Adipose tissue (tissue), 3 donors: ENCODE data around the gene TTC23. TPM values are rescaled to one million over a fixed set of nuclear protein-coding genes. Genes with fewer than 3 reads are reported as not detected.
"Not testable (repeated sequence)": the region's sequence is repeated elsewhere in the genome, so short reads cannot be mapped to it uniquely, and the experiment has no call there.

Experiments
- H3K27ac ChIP-seq: one replicate; pipeline ENCODE4 v1.5.1; 2013; ENCODE audit warnings: low read depth, low read length
- WGBS, 3 donors: extraction: QIAGEN DNeasy Blood & Tissue Kit; methylation state at CpG; one replicate each; pipeline ENCODE4 v1.1.7; 2013; 5-methylcytosine and 5-hydroxymethylcytosine counted together
- polyA plus RNA-seq, 3 donors: library from polyadenylated mRNA; stranded (reverse); fragments of 200-250 nt; gene quantifications; one replicate each; pipeline ENCODE4 v1.2.3, GENCODE V29; 2013
- donor health status: healthy with polysubstance abuse.
- donor health status: Bipolar disorder and iron deficiency.
- donor health status: healthy.

The TTC23 gene
- polyA plus RNA-seq, 3 donors: 6.2 to 9.7 (median 8.8) TPM

DNA sequence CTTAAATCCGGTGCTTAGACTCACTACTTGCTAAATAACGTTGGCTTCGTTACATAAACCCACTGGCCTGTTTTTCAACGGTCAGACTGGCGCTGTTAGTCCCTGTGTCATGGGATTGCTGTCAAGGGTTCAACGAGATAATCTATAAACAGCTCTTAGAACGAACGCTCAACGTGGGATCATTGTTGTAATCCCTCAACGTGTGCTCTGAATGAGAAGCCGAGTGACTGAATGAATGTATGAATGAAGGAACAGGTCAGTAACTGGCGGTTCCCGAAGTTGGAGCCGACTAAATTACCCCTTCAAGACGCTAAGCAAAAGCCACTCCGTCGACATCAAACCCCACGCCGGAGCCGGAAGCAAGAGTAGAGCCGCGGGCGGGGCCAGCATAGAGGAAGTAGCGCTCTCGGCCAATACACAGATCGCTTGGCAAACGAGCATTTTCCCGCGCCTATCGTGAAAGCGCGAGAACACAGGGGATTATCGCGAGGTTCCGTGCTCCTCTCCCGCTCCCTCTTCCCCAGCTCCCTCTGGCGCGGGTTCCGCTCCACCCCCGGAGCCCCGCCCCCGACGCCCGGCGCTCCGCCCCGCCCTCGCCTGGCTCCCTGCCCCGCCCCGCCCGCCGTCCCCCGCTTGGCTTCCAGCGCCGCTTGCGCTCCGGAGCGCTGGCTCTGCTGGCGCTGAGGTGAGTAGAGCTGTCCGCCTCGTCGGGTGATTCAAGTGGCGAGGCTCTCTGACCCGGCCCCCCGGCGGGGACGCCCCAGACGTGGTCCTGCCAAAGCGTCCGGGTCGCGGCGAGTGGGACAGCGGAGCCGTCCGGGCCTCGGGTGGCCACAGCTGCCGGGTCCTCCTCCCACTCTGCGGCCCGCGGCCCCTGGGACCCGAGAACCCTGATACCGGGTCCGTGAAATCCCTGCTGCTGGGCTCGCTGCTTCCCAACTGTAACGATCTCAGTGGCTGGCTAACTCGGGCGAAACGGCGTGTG lies 1.8 kb upstream of the TTC23 start, which contains the start of gene LRRC28:
LRRC28 (plus strand) TSS at position 625 of the 985 bp plus-strand sequence. CDS start 4,477 bp downstream, outside the sequence.
- 0 to 1% (median 1%) methylated on average over 81 to 90 of the region's 90 CpGs for WGBS, 3 donors

DNA sequence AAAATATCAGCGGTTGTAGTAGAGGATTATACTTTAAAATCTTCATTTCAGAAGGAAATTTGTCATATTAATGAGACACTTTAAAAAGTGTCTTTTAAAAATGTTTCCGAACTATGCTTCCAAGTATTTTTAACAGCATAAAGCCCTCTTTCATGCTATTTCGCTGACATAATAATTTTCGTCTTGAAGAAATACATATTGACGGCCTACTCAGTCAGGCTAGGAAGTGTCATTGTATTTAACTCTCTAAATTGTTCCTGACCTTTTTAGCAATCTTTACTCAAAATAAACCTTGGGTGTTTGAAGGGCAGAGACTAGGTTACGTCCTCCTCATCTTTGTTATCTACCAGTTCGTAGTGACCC lies 1.1 kb upstream of the TTC23 start:
- H3K27ac ChIP-seq: no peak overlapping the region
- 9 to 37% (median 22%) methylated on average over 7 of the region's 7 CpGs for WGBS, 3 donors

More for the DNA sequence above, 1.8 kb upstream of the TTC23 start, which contains the start of gene LRRC28:
- no peak within 1 kb of the TSS for H3K27ac ChIP-seq

DNA sequence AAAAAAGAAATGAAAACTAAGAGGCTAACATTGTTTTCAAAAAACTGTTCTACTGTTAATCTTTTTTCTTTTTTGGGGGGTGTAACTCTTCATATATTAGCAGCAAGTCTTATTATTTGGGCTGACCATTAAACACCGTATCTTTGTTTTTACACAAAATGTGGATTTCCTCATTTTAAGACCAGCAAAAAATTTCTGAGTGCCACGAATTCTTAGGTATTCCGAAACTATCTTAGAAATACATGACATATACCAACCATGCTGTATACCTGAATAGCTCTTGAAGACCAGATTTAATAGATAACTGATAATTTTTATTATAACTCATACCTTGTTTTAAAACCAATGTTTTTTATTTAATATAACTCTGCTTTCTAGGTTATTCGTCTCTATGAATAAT lies 620 bp upstream of the TTC23 start:
- no peak overlapping the region for H3K27ac ChIP-seq
- WGBS, 3 donors: 21 to 34% (median 26%) methylated on average over 4 of the region's 4 CpGs

DNA sequence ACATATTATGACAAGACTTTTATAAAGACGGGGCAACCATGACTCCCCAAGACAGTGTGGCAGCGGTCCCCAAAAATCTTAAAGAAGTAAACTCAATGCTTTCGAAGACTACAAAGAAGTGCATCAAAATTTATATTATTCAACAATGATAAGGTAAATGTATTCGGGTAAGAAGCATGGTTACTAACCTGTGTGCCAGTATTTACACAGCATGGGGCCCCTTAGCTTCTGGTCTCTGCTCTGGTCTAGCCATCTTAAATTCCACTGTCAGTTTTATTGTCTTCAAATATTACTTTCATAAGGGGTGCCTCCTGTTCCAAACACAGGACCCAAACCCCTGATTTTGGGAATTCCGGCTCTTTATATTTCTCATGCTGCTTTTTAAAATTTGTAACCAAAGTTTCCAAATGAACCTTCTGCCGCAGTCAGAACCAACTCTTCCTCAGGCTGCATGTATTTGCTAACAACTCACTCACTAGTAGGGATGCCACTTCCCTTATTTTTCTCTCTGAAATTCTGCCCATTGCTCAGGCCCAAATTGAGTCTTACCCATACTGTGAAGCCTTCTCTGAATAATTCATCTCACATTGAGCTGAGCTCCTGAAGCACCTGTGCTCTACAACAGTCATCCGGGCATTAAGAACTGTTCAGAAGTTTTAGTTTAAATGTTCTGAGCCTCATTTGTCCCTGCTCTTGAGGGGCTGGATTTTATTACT lies 1.2 kb downstream of the TTC23 start:
- WGBS, 3 donors: 75 to 81% (median 80%) methylated on average over 7 of the region's 7 CpGs
- H3K27ac ChIP-seq: no peak overlapping the region

DNA sequence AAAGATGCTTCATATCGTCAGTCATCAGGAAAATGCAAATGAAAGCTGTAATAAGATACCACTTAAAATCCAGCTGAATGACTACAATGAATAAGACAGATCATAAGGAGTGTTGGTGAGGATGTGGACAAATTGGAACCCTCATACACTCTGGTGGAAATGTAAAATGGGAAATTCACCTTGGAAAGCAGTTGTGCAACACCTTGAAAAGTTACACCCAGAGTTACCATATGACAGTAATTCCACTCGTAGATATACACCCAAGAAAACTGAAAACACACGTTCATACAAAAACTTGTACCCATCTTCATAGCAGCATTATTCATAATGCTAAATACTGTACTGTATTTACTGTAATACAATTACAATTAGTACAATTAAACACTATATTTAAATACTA lies 2.3 kb downstream of the TTC23 start:
- WGBS, 3 donors: 67 to 80% (median 72%) methylated on average over 3 of the region's 3 CpGs
- H3K27ac ChIP-seq: no peak overlapping the region

DNA sequence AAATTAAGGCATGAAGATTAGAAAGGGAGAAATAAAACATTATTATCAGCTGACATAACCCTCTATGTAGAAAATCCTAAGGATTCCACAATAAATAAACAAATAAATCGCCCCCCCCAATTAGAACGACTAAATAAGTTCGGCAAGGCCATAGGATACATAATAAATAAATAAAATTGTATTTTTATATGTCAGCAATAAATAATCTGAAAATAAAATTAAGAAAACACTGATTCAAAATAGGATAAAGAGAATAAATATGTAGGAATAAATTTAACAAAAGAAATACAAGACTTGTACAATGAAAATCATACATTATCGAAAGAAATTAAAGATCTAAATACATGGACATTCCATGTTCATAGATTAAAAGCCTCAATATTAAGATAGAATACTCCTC lies 5.1 kb downstream of the TTC23 start:
- H3K27ac ChIP-seq: no peak overlapping the region
- 90 to 97% (median 95%) methylated on average over 4 of the region's 4 CpGs for WGBS, 3 donors

DNA sequence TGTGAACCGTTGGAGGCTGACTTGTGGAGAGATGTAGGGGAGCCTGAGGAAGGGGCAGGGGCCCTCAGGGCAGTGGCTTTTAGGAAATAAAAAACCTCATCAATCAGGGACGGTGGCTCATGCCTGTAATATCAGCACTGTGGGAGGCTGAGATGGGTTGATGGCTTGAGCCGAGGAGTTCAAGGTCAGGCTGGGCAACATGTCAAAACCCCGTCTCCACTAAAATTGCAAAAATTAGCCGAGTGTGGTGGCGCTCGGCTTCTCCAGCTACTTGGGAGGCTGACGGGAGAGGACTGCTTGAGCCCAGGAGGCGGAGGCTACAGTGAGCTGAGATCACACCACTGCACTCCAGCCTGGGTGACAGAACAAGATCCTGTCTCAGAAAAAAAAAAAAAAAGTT lies 7.6 kb downstream of the TTC23 start:
- no peak overlapping the region for H3K27ac ChIP-seq
- whole genome bisulfite sequencing, 3 donors: 76 to 90% (median 89%) methylated on average over 9 of the region's 9 CpGs

DNA sequence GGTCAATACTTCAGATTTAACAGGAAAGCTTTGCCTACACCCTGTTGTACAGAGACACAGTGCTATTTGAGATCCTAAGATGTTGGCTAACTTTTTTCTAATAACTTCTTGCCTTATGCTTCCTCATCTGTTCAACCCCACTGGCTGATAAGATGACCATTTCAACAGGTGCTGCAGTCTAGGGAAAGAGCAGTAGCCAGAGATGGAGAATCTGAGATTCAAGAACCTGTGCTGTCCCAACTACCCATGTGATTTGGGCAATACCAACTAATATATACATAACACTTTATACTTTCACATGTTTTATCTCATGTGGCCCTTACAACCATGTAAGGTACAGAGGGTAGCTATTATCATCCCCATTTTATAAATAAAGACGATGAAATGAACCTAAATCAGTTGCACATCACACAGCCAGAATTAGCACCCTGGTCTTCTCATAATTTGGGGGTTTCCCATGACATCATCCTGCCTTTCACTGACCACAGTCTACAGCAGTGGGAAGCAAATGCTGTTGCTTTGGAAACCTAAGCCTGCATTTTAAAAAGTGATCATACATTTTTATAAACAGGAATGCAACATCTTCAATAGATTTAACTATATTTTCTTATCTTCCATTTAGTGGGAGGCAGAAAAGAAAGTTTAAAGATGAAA lies 9.7 kb downstream of the TTC23 start:
- H3K27ac ChIP-seq: no peak overlapping the region
- WGBS, 3 donors: 82 to 90% (median 85%) methylated on average over 1 of the region's 1 CpG

DNA sequence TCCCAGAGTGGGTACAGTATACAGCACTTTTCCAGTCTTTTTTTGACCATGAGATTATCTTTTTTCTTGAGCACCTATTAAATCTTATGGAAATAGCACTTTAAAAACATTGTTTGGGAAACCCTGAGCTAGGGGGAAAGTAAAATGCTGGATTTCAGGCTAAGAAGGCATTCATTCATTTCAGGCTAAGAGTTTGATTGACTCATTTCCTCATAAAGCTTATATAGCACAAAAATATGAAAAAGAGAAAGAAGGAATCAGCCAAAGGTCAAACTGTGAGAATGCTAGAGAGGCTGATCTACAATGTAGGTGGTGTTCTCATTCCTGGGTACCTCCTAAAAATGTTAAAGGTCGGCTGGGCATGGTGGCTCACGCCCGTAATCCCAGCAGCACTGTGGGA lies 10.5 kb downstream of the TTC23 start:
- WGBS, 3 donors: 92 to 98% (median 95%) methylated on average over 3 of the region's 3 CpGs
- no peak overlapping the region for H3K27ac ChIP-seq

DNA sequence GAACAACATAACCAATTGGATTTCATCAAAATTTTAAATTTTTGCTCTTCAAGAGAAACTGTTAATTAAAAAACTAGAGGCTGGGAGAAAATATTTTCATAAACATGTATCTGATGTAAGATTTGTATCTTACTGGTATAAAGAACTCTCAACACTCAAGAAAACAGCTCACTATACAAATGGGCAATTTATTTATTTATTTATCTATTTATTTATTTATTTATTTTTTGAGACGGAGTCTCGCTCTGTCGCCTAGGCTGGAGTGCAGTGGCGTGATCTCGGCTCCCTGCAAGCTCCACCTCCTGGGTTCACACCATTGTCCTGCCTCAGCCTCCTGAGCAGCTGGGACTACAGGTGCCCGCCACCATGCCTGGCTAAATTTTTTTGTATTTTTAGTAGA lies 15.2 kb downstream of the TTC23 start:
- WGBS, 3 donors: 90 to 98% (median 97%) methylated on average over 6 of the region's 6 CpGs
- not testable (repeated sequence) for H3K27ac ChIP-seq

DNA sequence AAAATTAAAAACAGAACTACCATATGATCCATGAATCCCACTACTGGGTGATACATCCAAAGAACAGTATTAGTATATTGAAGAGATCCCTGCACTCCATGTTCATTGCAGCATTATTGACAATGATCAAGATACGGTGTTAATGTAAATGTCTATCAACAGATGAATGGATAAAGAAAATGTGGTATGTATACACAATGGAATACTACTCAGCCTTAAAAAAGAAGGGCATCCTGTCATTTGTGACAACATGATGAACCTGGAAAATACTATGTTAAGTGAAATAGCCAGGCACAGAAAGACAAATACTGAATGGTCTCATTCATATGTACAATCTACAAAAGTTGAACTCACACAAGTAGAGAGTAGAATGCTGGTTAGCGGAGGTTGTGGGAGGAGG lies 16.6 kb downstream of the TTC23 start:
- no peak overlapping the region for H3K27ac ChIP-seq
- WGBS, 3 donors: 96 to 100% (median 97%) methylated on average over 2 of the region's 2 CpGs

DNA sequence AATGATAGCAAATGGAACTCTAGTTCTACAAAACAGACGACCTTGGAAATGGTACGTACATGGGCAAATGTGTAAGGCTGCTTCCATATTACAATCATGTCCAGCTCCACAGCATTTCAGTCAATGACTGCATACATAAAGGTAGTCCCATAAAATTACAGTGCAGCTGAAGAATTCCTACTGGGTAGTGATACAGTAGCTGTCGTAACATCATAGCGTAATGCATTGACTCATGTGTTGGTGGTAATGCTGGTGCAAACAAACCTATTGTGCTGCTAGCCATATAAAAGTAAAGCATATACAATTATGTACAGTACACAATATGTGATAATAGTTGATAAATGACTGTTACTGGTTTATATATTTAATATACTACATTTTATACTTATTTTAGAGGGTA lies 18.5 kb downstream of the TTC23 start:
- WGBS, 3 donors: 88 to 97% (median 94%) methylated on average over 4 of the region's 4 CpGs
- no peak overlapping the region for H3K27ac ChIP-seq

DNA sequence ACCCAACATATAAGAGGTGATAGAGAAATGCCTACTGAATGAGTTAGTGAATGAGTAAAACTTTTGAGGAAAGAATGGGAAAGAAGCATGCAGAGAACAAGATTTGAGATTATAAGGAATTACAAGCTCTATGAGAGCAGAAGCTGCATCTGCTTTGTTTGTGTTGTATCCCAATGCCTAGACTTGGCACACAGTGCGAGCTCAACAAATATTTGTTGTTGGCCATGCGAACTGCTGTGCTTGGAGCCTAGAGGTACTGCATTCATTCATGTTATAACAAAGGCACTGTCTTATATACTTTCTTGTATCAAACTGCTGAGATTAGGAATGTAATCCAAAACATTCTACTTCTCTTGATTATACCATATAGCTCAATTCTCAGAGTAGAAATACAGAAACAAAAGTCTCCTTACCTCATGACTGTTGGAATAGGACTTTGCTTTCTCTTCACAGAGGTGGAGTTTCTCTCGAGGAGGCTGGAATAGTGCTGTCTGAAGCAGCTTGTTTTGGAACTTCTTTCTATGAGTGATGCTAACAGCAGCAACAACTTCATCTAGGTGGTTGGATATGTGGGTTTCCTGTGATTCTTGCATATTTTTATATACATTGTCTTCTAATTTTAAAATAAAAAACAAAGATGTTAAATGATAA lies 21.1 kb downstream of the TTC23 start:
- H3K27ac ChIP-seq: no peak overlapping the region
- WGBS, 3 donors: 64 to 94% (median 92%) methylated on average over 3 of the region's 3 CpGs

DNA sequence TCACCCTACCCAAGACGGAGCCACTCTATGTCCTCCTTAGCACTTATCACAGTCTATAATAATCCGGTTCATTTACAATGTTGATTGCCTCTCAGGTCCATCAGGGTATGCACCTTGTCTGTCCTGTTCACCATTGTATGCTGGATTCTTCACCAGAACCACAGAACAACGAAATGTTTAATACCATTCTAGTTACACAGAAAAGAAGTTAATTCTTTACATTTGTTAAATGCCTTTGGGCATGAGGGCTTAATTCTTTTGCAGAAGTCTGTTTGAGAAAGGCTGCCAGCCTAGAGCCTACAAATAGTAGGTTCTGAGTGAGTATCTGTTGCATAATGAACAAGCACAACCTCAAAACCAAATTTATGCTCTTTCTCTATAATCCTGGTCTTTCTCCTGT lies 22.6 kb downstream of the TTC23 start:
- WGBS, 3 donors: 56 to 81% (median 78%) methylated on average over 3 of the region's 3 CpGs
- H3K27ac ChIP-seq: no peak overlapping the region

DNA sequence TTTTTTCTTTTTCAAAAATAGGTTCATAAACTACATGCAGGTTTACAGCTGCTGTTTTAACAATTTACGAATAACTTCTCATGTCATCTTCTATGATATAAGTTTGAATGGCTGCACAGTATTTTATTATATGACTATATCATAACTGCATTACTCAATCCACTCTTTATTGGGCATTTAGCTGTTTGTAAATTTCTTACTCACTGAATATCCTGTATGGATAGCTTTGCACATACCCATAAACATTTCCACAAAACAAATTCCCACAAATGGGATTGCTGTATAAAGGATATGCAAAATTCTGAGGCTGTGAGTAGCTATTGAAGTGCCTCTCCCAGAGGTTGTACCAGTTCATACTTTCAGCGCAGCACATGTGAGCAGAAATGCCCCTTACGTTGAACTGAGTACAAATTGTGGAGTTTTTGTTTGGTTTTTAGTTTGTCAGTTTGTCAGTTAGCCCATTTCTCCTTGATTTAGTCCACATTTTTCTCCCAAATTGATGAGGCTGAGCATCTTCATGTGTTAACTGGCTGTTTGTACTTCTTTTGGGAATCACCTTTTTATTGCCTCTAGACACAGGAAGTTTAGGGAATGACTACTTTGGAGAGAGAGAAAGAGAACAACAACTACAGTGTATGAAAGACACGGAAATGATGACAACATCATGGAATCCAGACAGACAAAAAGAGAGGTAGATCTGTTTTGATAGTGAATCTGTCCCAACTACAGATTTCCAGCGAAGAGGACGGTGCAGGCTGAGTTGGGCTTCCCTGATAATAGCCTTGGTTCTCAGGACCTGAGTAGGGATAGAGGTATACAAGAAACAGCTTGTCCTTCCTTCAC lies 24.8 kb downstream of the TTC23 start:
- no peak overlapping the region for H3K27ac ChIP-seq
- WGBS, 3 donors: 90 to 95% (median 94%) methylated on average over 6 of the region's 6 CpGs

DNA sequence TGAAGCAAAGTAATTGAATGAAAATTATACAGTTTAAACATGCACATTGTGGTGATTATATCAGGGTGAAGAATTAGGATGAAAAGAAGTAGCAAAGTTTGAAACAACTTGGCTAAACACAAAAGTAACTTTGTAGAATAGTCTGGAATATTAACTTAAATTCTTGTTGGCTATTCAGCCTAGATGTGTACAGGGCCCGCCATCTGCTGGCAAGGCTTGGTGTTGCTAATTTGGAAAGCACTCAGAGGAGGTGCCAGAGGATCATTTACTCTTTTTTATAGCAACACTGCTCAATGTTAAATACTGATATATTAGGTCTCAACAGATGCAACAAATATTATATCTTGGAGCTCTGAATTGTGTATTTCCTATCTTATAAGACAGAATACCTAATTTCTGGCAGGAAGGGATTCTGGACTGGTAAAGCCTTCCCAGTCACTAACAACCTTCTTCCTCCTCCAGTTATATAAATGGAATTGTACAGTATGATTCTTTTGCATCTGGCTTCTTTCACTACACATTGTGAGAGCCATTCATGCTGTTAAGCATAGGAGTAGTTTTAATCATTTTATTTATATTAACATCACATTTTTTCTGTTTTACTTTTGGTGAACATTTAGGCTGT lies 36.1 kb downstream of the TTC23 start:
- 0 to 5% (median 4%) methylated on average over 1 of the region's 1 CpG for WGBS, 3 donors

DNA sequence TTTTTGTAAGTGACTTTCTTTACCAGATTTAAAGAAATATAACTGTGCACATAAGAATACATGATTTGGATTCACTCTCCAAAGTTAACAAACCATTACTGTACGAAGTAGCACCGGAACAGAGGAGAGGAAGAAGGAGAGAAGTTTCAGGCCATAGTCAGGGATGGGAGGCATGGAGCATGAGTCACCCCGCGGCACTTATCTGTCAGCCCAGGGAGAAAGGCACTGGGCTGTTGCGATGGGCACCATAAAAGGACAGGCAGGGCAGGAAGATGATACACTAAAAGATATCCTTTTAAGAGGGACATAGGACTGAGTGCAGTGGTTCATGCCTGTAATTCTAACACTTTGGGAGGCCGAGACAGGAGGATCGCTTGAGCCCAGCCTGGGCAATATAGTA lies 37.0 kb downstream of the TTC23 start:
- H3K27ac ChIP-seq: no peak overlapping the region
- 85 to 96% (median 95%) methylated on average over 7 of the region's 7 CpGs for WGBS, 3 donors

More for the DNA sequence above, 36.1 kb downstream of the TTC23 start:
- no peak overlapping the region for H3K27ac ChIP-seq
